Activated CD4-positive, CD25-positive, alpha-beta regulatory T cell treated with anti-CD3 and anti-CD28 coated beads, Interleukin-2, amount 50 U/mL, for 24 hours (primary cell): ENCODE data around the gene NECAP2.

Source experiments
- ATAC-seq, 2 donors: fragments of 150-1000 bp; cut with Tn5 transposase; one replicate each; pipeline ENCODE4 v1.10.0; 2021; ENCODE audit warnings: mild to moderate bottlenecking in 1 of 2, moderate library complexity in 1 of 2

NECAP2 gene, protein sequence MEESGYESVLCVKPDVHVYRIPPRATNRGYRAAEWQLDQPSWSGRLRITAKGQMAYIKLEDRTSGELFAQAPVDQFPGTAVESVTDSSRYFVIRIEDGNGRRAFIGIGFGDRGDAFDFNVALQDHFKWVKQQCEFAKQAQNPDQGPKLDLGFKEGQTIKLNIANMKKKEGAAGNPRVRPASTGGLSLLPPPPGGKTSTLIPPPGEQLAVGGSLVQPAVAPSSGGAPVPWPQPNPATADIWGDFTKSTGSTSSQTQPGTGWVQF

DNA sequence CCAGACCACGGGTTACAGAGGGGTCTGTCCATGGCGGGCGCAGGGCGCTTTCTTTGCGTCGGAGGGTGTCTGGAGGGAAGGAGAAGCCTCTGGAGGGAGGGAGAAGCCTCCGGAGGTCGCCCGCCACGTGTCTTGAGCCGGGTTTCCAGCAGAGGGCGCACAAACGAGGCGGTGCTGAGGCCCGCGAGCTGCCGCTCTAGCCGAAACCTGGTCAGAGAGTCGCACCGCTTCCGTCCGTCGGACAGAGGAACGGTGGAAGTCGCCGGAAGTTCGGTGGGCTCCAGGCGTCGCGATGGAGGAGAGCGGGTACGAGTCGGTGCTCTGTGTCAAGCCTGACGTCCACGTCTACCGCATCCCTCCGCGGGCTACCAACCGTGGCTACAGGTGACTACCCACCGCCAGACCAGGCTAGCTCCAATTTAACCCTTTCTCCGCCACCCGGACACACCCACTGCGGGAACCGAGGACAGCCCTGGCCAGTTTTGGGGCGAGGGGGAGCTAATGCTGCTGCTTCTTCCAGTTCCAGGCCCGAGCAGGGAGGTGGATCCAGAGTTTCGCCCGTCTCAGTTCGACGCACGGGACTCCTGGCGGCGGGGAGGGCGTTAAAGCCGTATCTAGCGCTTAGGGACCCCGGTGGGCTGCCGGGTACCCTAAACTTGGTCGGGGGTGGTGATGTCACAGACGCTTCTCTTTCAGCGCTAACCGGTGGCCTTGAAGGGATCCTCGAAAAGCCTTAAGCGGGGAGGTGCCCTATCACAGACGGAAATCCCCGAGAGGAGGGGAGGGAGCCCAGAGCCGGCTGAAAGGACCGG lies at the start of gene NECAP2:
NECAP2 (plus strand) TSS at position 255 of the 812 bp plus-strand sequence; CDS start at position 293, 38 bp downstream.
- ATAC-seq = peak; percentile 92

DNA sequence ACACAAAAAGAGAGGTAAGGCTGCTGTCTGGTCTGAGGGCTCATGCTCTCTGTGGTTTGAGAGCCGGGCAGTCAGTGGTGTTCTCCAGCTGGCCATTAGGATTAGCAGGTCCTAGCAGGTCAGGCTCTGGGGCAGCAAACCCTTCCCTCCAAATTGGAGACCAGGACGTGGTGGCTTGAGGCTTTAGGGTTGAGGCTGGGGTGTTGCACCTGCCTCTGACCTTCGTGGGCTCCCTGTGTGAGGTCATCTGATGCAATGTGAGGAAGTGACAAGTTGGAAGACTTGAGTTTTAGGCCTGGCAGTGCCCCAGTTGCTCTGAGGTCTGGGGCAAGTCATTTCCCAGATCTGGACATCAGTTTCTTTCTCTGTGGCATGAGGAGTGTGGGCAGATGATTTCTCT lies 49.1 kb upstream of the NECAP2 start:
- ATAC-seq = no peak

DNA sequence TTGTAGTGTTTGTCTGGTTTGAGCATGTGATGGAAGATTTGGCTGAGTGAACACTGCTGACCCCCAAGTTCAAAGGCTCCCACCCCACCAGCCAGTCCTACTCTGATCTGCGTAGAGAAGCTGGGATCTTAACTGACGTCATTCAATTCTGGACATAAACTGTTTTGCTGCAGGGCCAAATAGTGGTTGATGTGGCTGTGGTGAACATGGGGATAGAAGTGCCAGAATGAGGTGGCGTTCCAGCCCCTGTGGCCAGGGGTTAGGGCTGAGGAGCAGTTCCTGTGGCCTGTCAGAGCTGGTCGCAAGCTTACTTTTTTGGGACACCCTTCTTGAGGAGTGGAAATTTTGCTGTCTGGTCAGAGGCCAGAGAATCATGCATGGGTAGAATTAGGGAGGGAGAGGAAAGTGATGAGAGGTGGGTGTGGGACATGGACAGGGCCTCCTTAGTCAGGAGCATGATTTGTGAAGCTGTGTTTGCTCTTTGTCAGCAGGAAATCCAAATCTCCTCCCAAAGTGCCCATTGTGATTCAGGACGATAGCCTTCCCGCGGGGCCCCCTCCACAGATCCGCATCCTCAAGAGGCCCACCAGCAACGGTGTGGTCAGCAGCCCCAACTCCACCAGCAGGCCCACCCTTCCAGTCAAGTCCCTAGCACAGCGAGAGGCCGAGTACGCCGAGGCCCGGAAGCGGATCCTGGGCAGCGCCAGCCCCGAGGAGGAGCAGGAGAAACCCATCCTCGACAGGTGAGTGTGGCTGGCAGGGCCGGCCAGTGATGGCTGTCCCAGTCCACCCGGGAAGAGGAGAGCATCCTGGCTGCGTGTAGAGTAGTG lies 47.6 kb upstream of the NECAP2 start:
- no peak for ATAC-seq

DNA sequence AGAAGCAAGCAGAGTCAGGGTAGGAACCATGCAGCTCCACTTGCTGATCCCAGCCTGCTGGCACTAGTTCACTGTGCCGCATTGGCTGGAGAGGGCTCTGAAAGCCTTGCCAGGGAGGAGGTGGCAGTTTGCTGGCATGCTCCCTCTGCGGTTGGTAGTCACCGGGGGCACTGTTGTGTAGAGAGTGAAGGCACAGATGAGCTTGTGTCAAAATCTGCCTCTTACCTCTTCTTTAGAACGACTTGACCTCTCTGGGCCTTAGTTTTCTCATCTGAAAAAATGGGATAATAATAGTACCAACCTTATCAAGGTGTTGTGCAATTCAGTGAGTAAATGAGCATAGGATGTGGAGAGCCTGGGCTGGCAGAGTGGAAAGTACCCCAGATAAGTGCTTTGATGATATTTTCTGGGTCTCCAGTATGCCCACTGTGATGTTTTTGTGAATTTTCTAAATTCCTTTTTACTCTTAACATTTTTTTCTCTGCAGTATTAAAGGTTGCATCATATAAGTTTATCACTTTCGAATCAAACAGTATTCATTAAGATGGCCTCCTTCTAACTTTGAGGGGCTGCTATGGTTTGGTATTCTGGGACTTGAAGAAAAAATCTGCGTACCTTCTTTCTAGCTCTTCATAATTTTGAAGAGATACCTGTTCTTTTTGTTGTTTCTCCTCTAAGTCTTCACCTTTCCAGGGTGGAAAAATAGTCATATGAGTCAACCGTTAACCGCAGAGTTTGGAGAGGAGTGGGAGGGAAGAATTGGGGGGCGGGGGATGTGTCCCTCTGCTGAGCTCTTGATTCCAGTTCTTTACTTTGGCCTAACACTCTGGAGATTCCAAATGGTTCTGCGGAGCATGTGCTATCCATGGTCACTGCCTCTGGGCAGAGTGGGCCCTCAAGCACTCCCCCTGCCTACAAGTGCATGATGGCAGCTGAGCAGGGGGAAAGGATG lies 46.7 kb upstream of the NECAP2 start:
- no peak for ATAC-seq

DNA sequence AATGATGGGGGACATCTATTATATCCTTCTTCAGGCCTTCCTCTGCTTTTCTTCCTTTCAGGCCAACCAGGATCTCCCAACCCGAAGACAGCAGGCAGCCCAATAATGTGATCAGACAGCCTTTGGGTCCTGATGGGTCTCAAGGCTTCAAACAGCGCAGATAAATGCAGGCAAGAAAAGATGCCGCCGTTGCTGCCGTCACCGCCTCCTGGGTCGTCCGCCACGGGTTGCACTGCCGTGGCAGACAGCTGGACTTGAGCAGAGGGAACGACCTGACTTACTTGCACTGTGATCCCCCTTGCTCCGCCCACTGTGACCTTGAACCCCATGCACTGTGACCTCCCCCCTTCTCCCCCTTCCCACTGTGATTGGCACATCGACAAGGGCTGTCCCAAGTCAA lies 45.5 kb upstream of the NECAP2 start:
- ATAC-seq = no peak

DNA sequence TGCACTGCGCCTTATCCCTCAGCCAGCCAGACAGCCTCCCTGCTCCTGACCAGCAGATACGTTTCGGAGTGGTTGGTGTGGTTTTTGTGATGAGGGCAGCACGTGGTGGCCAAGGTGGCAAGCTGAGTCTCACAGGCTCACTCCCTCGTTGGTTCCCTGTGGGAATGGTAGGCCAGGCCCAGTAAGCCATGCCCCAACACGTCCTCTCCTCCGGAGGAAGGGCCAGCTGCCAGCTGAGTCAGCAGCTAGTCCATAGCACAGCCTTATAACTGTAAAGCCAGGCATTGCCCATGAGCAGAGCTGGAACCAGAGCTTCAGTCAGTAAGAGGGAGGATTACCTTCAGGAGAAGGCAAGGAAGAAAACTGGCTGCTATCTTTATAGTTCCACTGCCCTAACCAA lies 43.9 kb upstream of the NECAP2 start:
- no peak for ATAC-seq

DNA sequence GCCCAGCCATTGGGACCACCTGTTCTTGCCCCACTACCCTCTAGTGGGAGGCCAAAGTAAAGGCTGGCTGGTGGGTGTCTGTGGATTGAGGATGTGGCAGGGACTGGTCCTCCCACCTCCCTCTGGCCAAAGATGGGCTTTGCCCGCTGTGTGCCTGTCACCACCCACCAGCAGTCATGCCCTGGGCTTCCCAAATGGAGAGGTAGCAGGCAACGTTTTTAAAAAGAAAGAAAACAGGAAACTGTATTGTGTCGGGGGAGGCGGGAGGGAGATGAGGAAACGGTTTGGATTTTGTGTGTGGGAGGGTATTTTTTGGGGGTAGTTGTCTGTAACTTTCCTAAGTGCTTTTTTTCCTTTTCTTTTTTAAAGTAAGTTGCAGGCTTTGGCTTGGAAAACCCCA lies 43.4 kb upstream of the NECAP2 start:
- ATAC-seq = no peak

DNA sequence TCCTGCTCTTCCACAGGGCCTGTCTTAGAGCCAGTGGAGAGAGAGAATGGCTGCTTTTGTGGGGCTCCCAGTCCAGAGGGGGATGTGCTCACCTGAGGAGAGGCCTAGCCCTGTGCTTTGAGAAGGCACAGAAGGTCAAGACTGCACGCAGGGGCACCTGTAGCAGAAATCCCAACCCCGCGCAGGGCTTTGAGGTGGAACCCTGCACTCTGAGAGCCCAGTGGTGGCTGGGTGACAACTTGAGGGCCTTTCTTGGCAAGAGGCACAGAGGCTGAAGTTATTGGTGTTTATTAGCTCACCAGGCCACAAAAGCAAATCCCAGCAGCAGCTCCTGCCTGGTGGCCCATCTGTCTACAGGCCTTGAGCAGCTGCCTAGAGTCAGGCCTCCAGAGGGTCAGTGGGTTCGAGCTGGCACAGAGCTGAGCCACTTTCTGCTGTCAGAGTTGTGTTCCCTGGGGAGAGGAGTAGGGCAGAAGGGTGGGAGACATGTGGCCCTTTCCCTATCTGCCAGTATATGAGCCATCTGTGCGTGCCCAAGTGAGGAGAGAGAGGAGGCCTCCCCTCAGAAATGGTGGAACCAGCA lies 42.1 kb upstream of the NECAP2 start:
- no peak for ATAC-seq

DNA sequence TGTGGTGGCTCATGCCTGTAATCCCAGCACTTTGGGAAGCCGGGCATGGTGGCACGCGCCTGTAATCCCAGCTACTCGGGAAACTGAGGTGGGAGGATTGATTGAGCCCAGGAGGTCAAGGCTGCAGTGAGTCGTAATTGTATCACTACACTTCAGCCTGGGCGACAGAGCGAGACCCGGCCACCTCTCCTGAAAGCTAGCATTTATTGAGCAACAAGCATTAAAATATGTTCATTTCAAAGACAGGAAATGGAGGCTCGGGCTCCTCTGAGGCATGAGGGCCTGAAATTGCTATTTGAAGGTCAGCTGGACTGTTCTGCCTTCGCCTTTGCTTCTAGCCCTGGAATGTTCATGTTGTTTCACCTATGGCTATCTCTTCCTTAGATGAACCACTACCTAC lies 37.8 kb upstream of the NECAP2 start:
- ATAC-seq = no peak

DNA sequence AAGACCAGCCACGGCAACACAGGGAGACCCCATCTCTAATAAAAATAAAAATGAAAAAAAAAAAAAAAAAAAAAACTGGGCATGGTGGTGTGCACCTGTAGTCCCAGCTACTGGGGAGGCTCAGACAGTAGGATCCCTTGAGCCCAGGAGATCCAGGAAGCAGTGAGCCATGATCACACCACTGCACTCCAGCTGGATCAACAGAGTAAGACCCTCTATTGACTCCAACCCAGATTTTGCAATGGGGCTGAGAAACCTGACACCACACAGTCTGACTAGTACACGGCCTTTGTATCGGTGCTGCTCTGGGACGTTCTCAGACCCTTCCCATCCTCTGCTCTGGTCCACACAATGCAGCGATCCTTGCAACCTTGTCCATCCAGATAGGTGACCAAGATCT lies 35.1 kb upstream of the NECAP2 start:
- ATAC-seq = no peak

DNA sequence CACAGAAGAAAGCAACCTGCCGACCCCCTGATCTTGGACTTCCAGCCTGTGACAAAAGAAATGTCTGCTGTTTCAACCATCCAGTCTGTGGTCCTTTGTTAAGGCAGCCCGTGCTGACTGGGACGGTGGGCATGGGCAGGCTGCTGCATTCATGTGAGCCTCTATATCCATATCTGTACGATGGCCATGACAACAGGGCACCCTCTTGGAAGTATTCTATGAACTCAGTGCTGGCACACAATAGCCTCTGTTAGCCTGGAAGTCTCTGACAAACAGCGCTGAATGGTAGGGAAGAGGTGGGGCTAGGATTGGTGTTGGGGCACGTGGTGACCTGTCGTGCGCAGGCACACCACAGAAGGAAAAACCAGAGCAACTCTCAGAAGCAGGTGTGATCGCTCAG lies 33.7 kb upstream of the NECAP2 start:
- ATAC-seq = no peak

DNA sequence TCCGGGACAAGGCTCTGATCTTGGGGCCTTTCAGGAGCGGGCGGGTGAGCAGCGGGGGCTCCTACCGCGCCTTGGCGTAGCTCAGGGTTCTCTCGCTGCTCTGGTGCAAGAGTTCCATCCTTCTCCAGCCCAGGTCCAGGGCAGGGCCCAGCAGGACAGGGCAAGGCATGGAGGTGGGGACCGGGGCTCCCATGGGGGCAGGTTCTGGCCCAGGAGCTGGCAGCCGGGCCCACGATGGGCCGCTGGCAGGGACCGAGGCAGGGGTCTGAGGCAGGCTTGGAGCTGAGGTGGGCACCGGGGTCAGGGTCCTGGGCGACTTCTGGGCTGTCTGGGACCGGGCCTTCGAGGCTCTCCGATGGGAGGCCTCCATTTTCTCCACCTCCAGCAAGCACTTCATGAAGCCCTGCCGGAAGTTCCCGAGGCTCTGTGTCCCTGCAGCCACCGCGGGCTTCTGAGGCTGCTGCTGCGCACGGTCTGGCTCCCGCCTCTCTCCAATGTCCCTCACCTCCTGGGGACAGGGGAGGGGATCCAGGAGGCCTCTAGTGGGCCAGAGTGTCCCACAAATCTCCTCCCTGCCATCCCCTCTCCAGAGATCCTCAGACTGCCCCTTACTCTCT lies 30.9 kb upstream of the NECAP2 start:
- ATAC-seq = peak in 1 of 2 donors; percentile 18

DNA sequence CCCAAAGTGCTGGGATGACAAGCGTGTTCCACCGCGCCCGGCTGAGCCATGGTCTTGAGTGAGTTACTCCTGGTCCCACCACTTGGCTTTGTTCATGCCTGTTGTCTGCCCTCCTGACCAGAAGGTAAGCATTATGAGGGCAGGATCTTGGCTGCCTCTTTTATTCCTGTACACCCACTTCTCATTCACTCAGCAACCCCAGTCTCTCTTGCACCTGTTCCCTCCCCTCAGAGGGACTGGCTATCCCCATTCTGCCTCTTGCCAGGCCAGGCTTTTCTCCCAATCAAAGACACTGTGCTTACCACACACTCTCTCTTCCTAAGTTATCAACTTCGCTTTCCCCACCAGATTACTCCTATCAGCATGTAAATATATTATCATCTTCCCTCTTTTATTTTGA lies 29.7 kb upstream of the NECAP2 start:
- ATAC-seq = no peak

DNA sequence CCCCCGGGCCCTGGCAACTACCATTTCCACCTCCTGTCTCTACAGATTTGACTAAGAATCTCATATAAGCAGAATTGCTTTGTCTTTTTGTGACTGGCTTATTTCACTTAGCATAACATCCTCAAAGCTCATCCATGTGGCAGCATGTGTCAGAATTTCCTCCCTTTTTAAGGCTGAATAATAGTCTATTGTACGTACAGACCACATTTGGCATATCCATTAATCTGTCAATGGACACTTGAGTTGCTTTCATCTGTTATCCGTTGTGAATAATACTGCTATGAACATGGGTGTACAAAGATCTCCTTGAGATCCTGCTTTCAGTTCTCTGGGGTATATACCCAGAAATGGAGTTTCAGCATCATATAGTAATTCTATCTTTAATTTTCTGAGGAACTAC lies 27.3 kb upstream of the NECAP2 start:
- ATAC-seq = no peak

DNA sequence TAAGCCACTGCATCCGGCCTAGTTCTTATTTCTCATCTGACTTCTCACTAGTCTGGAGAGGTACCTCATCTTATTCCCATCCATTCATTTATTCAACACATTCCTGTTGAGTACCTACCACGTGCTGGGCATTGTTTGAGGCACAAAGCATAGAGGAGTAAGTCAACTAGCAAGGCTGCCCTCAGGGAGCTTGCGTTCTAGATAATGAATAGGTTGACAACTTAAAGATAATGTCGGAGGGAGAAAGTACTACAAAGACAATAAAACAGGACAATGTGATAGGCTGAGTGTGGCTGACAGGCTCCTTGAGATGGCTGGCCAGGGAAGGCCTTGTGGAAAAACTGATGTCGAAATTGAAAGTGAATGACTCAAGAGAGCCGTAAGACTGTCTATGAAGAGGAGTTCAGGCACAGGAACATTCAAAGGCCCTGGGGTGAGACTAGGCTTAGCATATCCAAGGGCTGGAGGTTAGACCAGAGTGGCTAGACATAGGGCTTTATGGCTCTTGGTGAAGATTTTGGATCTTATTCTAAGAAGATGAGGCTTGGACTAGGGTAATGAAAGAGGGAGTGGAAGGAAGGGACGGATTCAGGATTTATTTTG lies 21.6 kb upstream of the NECAP2 start:
- ATAC-seq = no peak

DNA sequence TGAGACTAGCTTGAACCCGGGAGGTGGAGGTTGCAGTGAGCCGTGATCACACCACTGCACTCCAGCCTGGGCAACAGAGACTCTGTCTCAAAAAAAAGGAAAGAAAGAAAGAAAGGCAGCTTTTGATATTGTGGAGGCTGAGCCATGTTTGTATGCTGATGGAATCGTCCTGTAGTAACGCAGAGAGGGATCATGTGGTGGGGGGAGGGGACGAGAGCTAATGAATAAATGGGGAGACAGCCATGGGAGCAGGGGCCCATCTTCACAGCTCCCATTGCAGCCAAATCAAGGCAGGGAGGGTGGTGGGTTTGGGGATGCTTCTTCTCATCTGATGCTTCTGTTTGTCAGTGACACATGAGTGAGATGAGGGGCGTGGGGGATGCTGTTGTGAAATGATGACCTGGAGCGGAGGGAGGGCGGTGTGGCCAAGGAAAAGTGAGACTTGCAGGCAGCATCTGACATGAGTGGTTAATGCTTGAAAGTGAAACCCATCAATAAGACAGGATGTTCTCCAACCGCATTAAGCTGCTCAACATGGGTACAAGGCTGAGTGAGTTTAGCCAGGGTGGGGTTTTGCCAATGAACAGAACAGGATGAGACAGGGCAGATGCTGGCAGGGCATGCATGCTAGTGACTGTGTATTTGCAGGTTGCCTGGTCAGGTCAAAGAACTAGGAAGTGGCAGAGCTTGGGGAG lies 20.0 kb upstream of the NECAP2 start:
- ATAC-seq = peak; percentile 94 to 96

DNA sequence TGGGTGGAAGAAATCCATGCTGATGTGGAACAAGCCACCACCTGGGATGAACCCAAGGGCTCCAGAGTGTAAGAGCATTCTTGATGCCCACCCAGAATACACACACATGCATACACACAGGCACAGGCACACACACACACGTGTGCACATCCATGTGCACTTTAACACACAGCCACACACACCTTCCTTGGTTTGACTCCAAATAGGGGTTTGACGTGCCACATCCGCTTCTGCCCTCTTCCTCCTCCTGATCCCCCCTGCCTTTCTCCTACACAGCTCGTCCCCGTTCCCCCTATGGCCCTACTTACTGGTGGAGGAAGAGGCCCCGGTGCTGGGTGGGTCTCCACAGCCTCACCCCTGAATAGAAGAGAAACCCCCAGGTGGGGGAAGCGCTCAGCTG lies 19.3 kb upstream of the NECAP2 start:
- no peak for ATAC-seq

DNA sequence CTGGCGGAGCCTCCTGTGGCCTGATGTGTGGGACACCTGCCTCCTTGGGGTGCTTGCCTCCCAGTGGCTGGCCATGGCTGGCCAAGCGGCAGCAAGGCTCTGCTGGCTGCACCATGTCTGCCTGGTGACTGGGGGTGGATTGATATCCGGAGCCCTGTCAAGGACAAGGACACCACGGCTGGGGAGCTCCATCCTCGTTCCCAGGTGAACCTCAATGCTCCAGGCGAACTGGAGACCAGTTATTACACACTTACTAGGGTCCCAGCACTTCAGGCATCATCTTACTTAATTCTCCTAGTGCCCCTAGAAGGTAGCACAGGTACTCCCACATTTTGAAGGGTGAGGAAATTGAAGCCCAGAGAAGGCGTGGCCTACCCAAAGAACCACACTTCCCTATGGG lies 18.5 kb upstream of the NECAP2 start:
- ATAC-seq = no peak

DNA sequence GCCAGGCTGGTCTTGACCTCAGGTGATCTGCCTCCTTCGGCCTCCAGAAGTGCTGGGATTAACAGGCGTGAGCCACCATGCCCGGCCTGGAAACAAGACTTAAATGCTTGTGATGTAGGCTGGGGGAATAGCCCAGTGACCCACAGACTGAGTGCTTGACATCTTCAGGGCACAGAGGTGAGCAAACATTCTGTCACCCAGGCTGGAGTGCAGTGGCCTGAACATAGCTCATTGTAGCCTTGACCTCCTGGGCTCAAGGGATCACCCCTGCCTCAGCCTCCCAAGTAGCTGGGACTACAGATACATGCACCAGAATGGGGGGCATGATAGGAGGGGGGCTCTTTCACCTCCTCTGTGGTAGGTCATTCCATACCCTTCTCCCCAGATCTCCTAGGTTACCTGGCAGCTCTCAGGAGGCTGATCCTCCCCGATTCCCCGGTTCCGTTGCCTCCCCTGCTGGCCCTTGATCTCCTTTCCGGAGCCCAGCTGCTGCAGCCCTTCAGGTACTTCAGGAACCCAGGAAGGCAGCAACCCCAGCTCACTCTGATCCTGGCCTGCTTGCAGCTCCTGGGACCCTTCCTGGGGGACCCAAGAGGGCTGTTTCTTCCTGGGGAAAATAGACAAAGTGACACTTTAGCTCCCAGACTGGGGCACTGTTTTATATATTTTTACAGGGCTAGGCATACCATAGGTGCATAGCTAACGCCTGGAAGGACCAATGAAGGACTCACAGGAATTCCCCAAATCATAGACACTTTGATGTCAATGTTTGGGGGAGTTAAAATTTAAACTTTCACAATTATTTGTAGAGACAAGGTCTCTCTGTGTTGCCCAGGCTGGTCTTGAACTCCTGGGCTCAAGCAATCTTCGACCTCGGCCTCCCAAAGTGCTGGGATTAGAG lies 15.1 kb upstream of the NECAP2 start:
- ATAC-seq = no peak
